HepG2 (cell line): ENCODE results near the gene FNIP2. TPM values are rescaled to one million over a fixed set of nuclear protein-coding genes. Genes with fewer than 3 reads are reported as not detected.

Source experiments
- ATAC-seq: fragments of 200-7000 bp; cut with Tn5 transposase; 3 replicates; pipeline ENCODE4 v1.9.1; 2020; ENCODE audit warnings: mild to moderate bottlenecking, moderate library complexity
- BruUV-seq: library from RNA; stranded (reverse); fragments of 400-500 nt; replicated peaks from 2 replicates; lab custom pipeline; 2021; lab: Mats Ljungman, UMichigan
- CTCF ChIA-PET: fragments of 300-600 bp; formaldehyde crosslinking; extraction: SDS; loops from one replicate; lab custom pipeline; 2021; ENCODE audit warnings: low total read pairs, inconsistent platforms, low intra/inter-chr PET ratio; lab: Yijun Ruan, JAX
- POLR2A ChIA-PET: fragments of 350-600 bp; sonication (Branson Sonifier 250); formaldehyde crosslinking; loops from one replicate; lab custom pipeline; 2020; ENCODE audit warnings: antibody characterized with exemption, inconsistent platforms; lab: Yijun Ruan, JAX
- DNase-seq: peaks from one replicate; pipeline ENCODE4 v3.0.0-alpha.2; 2015; ENCODE audit warnings: low spot score
- FAIRE-seq: peaks from 3 replicates; lab custom pipeline; 2011; peaks lifted over from hg19 to GRCh38; lab: Jason Lieb, UNC
- H2AFZ ChIP-seq: one replicate; pipeline ENCODE4 v1.6.1; 2011; ENCODE audit warnings: low read length, inconsistent platforms
- H3K27ac ChIP-seq: fragments of 300-600 bp; 3 replicates; pipeline ENCODE4 v1.8.0; 2011; ENCODE audit warnings: mixed run types, mild to moderate bottlenecking, mixed read lengths, low read length, inconsistent platforms; ENCODE audit not compliant: insufficient read depth; ENCODE audit errors: extremely low read length
- H3K27me3 ChIP-seq, 2 experiments: fragments of 200-600 bp in 1 of 2; 2 replicates in 1 of 2; 3 replicates in 1 of 2; pipeline versions ENCODE4 v1.6.0 to v1.8.0; 2011; ENCODE audit warnings: low read length in 2 of 2, mild to moderate bottlenecking in 2 of 2, moderate library complexity in 2 of 2, inconsistent platforms in 1 of 2; ENCODE audit not compliant: insufficient read depth in 2 of 2, control insufficient read depth in 1 of 2
- H3K36me3 ChIP-seq, 2 experiments: fragments of 200-600 bp in 1 of 2; replicated peaks in 1 of 2; 2 replicates in 1 of 2; 3 replicates in 1 of 2; pipeline versions ENCODE4 v1.5.1 to v1.8.0; 2011; ENCODE audit warnings: low read length in 2 of 2, inconsistent platforms in 1 of 2; ENCODE audit not compliant: insufficient read depth in 2 of 2, control insufficient read depth in 1 of 2
- H3K4me1 ChIP-seq: 2 replicates; pipeline ENCODE4 v1.5.1; 2012; ENCODE audit warnings: low read length, inconsistent platforms; ENCODE audit not compliant: insufficient read depth
- H3K4me2 ChIP-seq: 2 replicates; pipeline ENCODE4 v1.6.0; 2011; ENCODE audit warnings: low read depth, low read length, inconsistent platforms
- H3K4me3 ChIP-seq, 3 experiments: fragments of 200-600 bp in 1 of 3; sonication (generic), shearing (Covaris generic) in 1 of 3; replicated peaks in 1 of 3; 2 replicates each; pipeline ENCODE4 v1.5.1; 2011 to 2016; ENCODE audit warnings: low read length in 3 of 3, inconsistent platforms in 2 of 3, low read depth in 2 of 3, mild to moderate bottlenecking in 2 of 3, control low read depth in 1 of 3, mixed read lengths in 1 of 3; ENCODE audit not compliant: insufficient read depth in 1 of 3
- H3K79me2 ChIP-seq: one replicate; pipeline ENCODE4 v1.6.1; 2011; ENCODE audit warnings: low read length, inconsistent platforms; ENCODE audit not compliant: insufficient read depth
- H3K9ac ChIP-seq: 2 replicates; pipeline ENCODE4 v1.6.0; 2011; ENCODE audit warnings: mild to moderate bottlenecking, low read depth, low read length, inconsistent platforms; ENCODE audit not compliant: insufficient read depth
- H3K9me3 ChIP-seq: 2 replicates; pipeline ENCODE4 v1.5.1; 2012; ENCODE audit warnings: mild to moderate bottlenecking, low read length
- H4K20me1 ChIP-seq: 2 replicates; pipeline ENCODE4 v1.6.0; 2011; ENCODE audit warnings: inconsistent platforms, mild to moderate bottlenecking, low read length, moderate library complexity; ENCODE audit not compliant: insufficient read depth
- TEAD3 ChIP-seq: optimal IDR thresholded peaks from 2 replicates; pipeline ENCODE3; 2016; ENCODE audit warnings: borderline replicate concordance
- ZNF646 ChIP-seq: sonication (generic); formaldehyde crosslinking; IDR thresholded peaks from 2 replicates; pipeline ENCODE4 v1.9.0; 2021; ENCODE audit warnings: mild to moderate bottlenecking, missing genetic modification reagents
- WGBS: methylation state at CpG from one replicate; pipeline ENCODE4 v1.1.6; 2017; ENCODE audit warnings: low lambda C conversion rate; 5-methylcytosine and 5-hydroxymethylcytosine counted together
- in situ Hi-C: cut with HindIII; loops from 2 replicates; pipeline ENCODE4 v1.10.0; 2017; ENCODE audit warnings: low pct_unique_long_range_greater_than_20kb; ENCODE audit not compliant: extremely low pct_ligation_motif_present
- intact Hi-C: fragments of 100-400 bp; cut with micrococcal nuclease; formaldehyde crosslinking; loops from one replicate; pipeline ENCODE4 v1.10.0; 2022; ENCODE audit not compliant: unreplicated experiment
- polyA plus RNA-seq, 8 experiments: library from polyadenylated mRNA; depleted of rRNA in 3 of 8; stranded (reverse) in 7 of 8; unstranded in 1 of 8; fragments of >200 nt; fragmentation: Illumina TruSeq in 4 of 8; extraction: Trizol in 4 of 8; gene quantifications; 2 replicates each; pipeline versions ENCODE4 v1.2.1 to v1.2.3, GENCODE V29; 2011 to 2016; ENCODE audit warnings: low read depth in 4 of 8, missing spikeins in 1 of 8, mixed read lengths in 1 of 8; ENCODE audit not compliant: insufficient read depth in 1 of 8
- total RNA-seq, 5 experiments: library from RNA; depleted of rRNA; stranded (reverse); fragments of >200 nt; fragmentation: Illumina TruSeq; extraction: Trizol; gene quantifications; 2 replicates each; pipeline ENCODE4 v1.2.3, GENCODE V29; 2016; ENCODE audit warnings: low read depth in 1 of 5

Gene FNIP2
- total and polyA plus RNA-seq, 2 of the 13 experiments (the other 11 are each of a cell fraction or from before 2014, with no cell fraction given): 15.5 to 21.0 TPM

GRCh38 chr4:158810487-158811215 lies 41.8 kb downstream of the FNIP2 start:
- POLR2A ChIA-PET: no interaction called here
- Histone ChIP-seq H4K20me1 (no peaks in the 10 kb centered on the region), H3K4me1 (peaks cover 87% of the 10 kb centered on the region), H3K4me2 (no peak overlapping the region), H3K27me3 (no peaks in the 10 kb centered on the region), H3K27ac (peak overlapping the region; percentile 10), H3K4me3 (no peak overlapping the region), H3K79me2 (peaks cover 82% of the 10 kb centered on the region), H3K9ac (no peak overlapping the region), H2AFZ (no peak overlapping the region), H3K9me3 (no peaks in the 10 kb centered on the region), H3K36me3 (no peaks in the 10 kb centered on the region)
- in situ Hi-C loops: no loop called here
- BruUV-seq: no TSS peak
- no peak for FAIRE-seq
- intact Hi-C loops: no loop called here
- ATAC-seq: no peak; the same call in 2 of the 3 replicates
- TF ChIP-seq ZNF646 (CRISPR knock-in tag) (no peak), TEAD3 (CRISPR knock-in tag) (peak; percentile 17)
- 96% methylated on average over 3 of the region's 3 CpGs for WGBS
- CTCF ChIA-PET: no interaction called here
- DNase-seq: no peak
